ENCODE measurements around the gene BBC3.

- TF ChIP-seq CTCF (IDR thresholded peaks at IDR 0.05) (no peak), POLR2A (IDR thresholded peaks at IDR 0.05) (no peak)
These were observed 47.4 kb downstream of the BBC3 start for GRCh38 chr19:47183601-47184000.

All from Peyer's patch (tissue), 4 donors.